ENCODE data around the gene ZNF740. TPM values are rescaled to one million over a fixed set of nuclear protein-coding genes. Genes with fewer than 3 reads are reported as not detected.

ZNF740 gene
- total and polyA plus RNA-seq, 7 experiments from 2014 or later, result 3.6 to 135 (median 45.6) TPM

DNA sequence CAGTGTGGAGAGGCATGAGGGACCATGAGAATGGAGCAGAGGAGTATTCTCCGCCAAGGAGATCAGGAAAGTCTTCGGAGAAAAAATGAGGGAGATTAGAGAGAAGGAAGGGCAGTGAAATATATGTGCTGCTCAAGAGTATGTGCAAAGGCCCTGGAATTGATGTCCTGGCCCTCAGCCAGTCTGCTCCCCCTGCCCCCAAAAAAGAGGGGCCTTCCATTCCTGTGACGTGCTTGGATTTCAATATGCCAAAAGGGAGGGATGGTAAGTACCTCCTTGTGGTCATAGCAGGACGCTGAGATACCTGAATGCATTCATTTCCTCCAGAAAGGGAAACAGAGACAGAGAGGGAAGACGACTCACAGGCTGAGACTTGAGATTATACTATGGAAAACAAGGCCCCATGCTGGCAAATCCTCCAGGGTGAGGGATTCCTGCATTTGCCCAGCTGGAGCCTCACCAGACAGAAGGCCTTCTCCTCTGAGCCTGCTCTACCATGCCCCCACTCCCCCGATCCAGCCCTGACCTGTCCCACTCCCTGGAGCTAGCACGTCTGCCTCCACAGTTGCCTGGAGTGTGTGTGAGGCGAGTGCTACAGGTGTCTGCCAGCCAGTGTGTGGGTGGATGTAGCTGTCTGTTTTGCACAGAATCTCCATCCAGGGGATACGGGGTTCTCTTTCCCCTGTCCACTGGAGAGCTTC, 55.4 kb downstream of the ZNF740 start:
- Mint-ChIP-seq H3K36me3 (peaks cover 0 to under 1% (median 0%) of the 10 kb centered on the region in 5 donors), H3K9me3 (no peaks in the 10 kb centered on the region), H3K27me3 (no peaks in the 10 kb centered on the region), H3K4me3 (peak overlapping the region in 7 of 10 donors; percentile 2 to 74 (median 54)), H3K4me1 (peaks cover 33 to 56% (median 52%) of the 10 kb centered on the region in 7 donors), H3K27ac (peak overlapping the region in 8 of 9 donors; percentile 30 to 77 (median 57))
- no peak overlapping the region for H3K27ac ChIP-seq (ENCODE audit: low read depth, low read length)
- no peaks in the 10 kb centered on the region for H3K36me3 ChIP-seq (ENCODE audit: control insufficient read depth in 2 of 3, insufficient read depth in 3 of 3, low read length in 3 of 3)
- intact Hi-C loops (cut with micrococcal nuclease), result no loop called here
- no peak for ATAC-seq
- peaks cover 40 to 45% of the 10 kb centered on the region in 2 donors for H3K4me1 ChIP-seq (ENCODE audit: control insufficient read depth in 2 of 2, insufficient read depth in 2 of 2, low read length in 2 of 2)
- no peaks in the 10 kb centered on the region for H3K9me3 ChIP-seq (ENCODE audit: control insufficient read depth in 2 of 3, low read length in 3 of 3)
- H3K27me3 ChIP-seq (ENCODE audit: control insufficient read depth in 2 of 2, insufficient read depth in 2 of 2, low read length in 2 of 2), result no peaks in the 10 kb centered on the region
- ChIA-PET CTCF (interaction anchor here (0.9 to 3.0 kb wide), 6 partner anchors 15 to 33 kb away, joined by 3 to 12 read pairs (median 4); a partner anchor contains a TSS), POLR2A (interaction anchor here (0.5 to 1.8 kb wide), 8 partner anchors 8 to 39 kb away, joined by 3 to 5 read pairs (median 4); a partner anchor contains a TSS)
- no peak overlapping the region for H3K4me3 ChIP-seq (ENCODE audit: low read length)
- no peak for DNase-seq

DNA sequence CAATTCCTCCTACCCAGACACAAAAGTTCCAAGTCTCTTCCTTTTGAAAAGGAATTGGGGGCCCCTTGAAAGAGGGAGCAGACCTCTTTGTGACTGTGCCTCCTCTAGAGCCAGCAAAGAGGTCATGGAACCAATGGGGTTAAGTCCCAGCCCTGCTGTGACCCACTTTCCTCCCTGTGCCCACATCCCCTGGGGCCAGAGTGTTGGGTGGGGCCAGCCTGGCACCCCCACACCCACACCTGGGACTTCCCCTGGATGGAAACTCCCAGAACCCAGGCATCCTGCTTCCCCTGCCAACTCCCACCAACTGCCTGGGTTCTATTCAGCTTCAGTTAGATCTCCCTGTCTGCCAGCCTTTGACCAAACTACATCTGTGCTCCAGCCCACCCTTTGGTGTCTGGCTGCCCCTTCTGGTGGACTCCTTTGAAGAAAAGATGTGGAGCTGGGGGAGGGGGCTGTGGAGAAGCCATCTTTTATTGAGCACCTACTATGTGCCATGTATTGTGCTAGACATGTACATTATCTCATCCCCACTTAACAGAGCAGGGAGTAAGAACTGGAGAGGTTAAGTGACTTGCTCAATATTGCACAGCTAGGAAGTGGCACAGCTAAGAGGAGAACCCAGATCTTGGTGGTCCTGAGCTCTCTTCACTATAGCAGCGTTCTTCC, 56.1 kb downstream of the ZNF740 start:
- POLR2A ChIA-PET, result interaction anchor here (0.5 to 1.8 kb wide), 6 partner anchors 9 to 40 kb away, joined by 3 to 5 read pairs (median 4); a partner anchor contains a TSS
- no peaks in the 10 kb centered on the region for H3K9me3 Mint-ChIP-seq
- peaks cover 33 to 51% (median 46%) of the 10 kb centered on the region in 7 donors for H3K4me1 Mint-ChIP-seq
- peak overlapping the region in 7 of 10 donors; percentile 2 to 74 (median 54) for H3K4me3 Mint-ChIP-seq
- peak overlapping the region in 8 of 9 donors; percentile 29 to 77 (median 56) for H3K27ac Mint-ChIP-seq
- Histone ChIP-seq H3K4me1 (ENCODE audit: control insufficient read depth in 2 of 2, insufficient read depth in 2 of 2, low read length in 2 of 2) (peaks cover 35 to 39% of the 10 kb centered on the region in 2 donors), H3K9me3 (ENCODE audit: control insufficient read depth in 2 of 3, low read length in 3 of 3) (no peaks in the 10 kb centered on the region), H3K27ac (ENCODE audit: low read depth, low read length) (no peak overlapping the region), H3K36me3 (ENCODE audit: control insufficient read depth in 2 of 3, insufficient read depth in 3 of 3, low read length in 3 of 3) (no peaks in the 10 kb centered on the region), H3K4me3 (ENCODE audit: low read length) (no peak overlapping the region), H3K27me3 (ENCODE audit: control insufficient read depth in 2 of 2, insufficient read depth in 2 of 2, low read length in 2 of 2) (no peaks in the 10 kb centered on the region)
- intact Hi-C loops (cut with micrococcal nuclease), result no loop called here
- peaks cover 0 to 4% (median 0%) of the 10 kb centered on the region in 5 donors for H3K27me3 Mint-ChIP-seq
- no peaks in the 10 kb centered on the region for H3K36me3 Mint-ChIP-seq
- ATAC-seq, result peak; percentile 74
- DNase-seq, result peak in 2 of 9 donors; percentile 39 to 46
- CTCF ChIA-PET, result interaction anchor here (0.6 to 3.0 kb wide), 7 partner anchors 10 to 54 kb away, joined by 3 to 12 read pairs (median 3); a partner anchor contains a TSS

DNA sequence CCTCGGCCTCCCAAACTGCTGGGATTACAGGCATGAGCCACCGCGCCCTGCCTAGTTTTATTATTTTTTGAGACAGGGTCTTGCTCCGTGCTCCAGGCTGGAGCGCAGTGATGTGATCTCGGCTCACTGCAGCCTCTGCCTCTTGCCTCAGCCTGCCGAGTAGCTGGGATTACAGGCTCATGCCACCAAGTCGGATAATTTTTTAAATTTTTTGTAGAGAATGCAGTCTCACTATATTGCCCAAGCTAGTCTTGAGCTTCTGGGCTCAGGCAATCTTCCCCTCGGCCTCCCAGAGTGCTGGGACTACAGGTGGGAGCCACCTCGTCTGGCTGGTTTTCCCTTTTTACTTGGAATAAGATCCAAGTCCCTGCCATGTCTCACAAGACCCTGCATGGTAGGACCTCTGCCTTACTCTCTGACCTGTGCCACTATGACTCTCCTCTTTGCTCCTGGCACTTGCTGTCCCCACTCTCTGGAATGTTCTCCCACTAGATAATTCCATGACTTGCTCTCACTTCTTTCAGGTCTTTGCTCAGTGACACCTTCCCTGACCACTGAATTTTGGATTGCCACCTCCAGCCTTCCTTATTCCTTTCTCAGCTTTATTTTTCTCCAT, 59.2 kb downstream of the ZNF740 start:
- ATAC-seq (no peak), DNase-seq (no peak)
- ChIA-PET CTCF (interaction anchor here (0.7 to 1.7 kb wide), 3 partner anchors 24 to 108 kb away, joined by 3 to 5 read pairs (median 3); no protein-coding TSS in a partner anchor), POLR2A (no interaction called here)
- Mint-ChIP-seq H3K4me1 (peaks cover 20 to 36% (median 28%) of the 10 kb centered on the region in 7 donors), H3K27me3 (peaks cover 0 to 26% (median 5%) of the 10 kb centered on the region in 5 donors), H3K9me3 (no peaks in the 10 kb centered on the region), H3K36me3 (no peaks in the 10 kb centered on the region), H3K4me3 (no peak overlapping the region), H3K27ac (peak overlapping the region in 2 of 9 donors; percentile 32 to 57)
- Histone ChIP-seq H3K4me3 (ENCODE audit: low read length) (no peak overlapping the region), H3K9me3 (ENCODE audit: control insufficient read depth in 2 of 3, low read length in 3 of 3) (no peaks in the 10 kb centered on the region), H3K27ac (ENCODE audit: low read depth, low read length) (no peak overlapping the region), H3K36me3 (ENCODE audit: control insufficient read depth in 2 of 3, insufficient read depth in 3 of 3, low read length in 3 of 3) (no peaks in the 10 kb centered on the region), H3K27me3 (ENCODE audit: control insufficient read depth in 2 of 2, insufficient read depth in 2 of 2, low read length in 2 of 2) (no peaks in the 10 kb centered on the region), H3K4me1 (ENCODE audit: control insufficient read depth in 2 of 2, insufficient read depth in 2 of 2, low read length in 2 of 2) (peaks cover 15 to 23% of the 10 kb centered on the region in 2 donors)
- intact Hi-C loops (cut with micrococcal nuclease), result no loop called here

GRCh38 chr12:53241623-53242412, 61.3 kb downstream of the ZNF740 start:
- peak overlapping the region in 1 of 9 donors; percentile 39 for H3K27ac Mint-ChIP-seq
- ATAC-seq (no peak), DNase-seq (no peak)
- Histone ChIP-seq H3K36me3 (ENCODE audit: control insufficient read depth in 2 of 3, insufficient read depth in 3 of 3, low read length in 3 of 3) (no peaks in the 10 kb centered on the region), H3K27me3 (ENCODE audit: control insufficient read depth in 2 of 2, insufficient read depth in 2 of 2, low read length in 2 of 2) (no peaks in the 10 kb centered on the region), H3K27ac (ENCODE audit: low read depth, low read length) (no peak overlapping the region), H3K4me1 (ENCODE audit: control insufficient read depth in 2 of 2, insufficient read depth in 2 of 2, low read length in 2 of 2) (peaks cover 2 to 7% of the 10 kb centered on the region in 2 donors), H3K9me3 (ENCODE audit: control insufficient read depth in 2 of 3, low read length in 3 of 3) (no peaks in the 10 kb centered on the region), H3K4me3 (ENCODE audit: low read length) (no peak overlapping the region)
- intact Hi-C loops (cut with micrococcal nuclease), result no loop called here
- no peaks in the 10 kb centered on the region for H3K36me3 Mint-ChIP-seq
- peaks cover 0 to 36% (median 5%) of the 10 kb centered on the region in 5 donors for H3K27me3 Mint-ChIP-seq
- no peak overlapping the region for H3K4me3 Mint-ChIP-seq
- H3K4me1 Mint-ChIP-seq, result peaks cover 4 to 16% (median 10%) of the 10 kb centered on the region in 7 donors
- CTCF ChIA-PET, result interaction anchor here (0.7 to 1.9 kb wide), 3 partner anchors 10 to 27 kb away, joined by 4 to 8 read pairs (median 6); a partner anchor contains a TSS
- H3K9me3 Mint-ChIP-seq, result peaks cover 0 to 4% (median 0%) of the 10 kb centered on the region in 11 donors
- POLR2A ChIA-PET, result interaction anchor here (1.1 to 1.4 kb wide), 3 partner anchors 17 to 30 kb away, joined by 3 to 5 read pairs (median 4); no protein-coding TSS in a partner anchor

DNA sequence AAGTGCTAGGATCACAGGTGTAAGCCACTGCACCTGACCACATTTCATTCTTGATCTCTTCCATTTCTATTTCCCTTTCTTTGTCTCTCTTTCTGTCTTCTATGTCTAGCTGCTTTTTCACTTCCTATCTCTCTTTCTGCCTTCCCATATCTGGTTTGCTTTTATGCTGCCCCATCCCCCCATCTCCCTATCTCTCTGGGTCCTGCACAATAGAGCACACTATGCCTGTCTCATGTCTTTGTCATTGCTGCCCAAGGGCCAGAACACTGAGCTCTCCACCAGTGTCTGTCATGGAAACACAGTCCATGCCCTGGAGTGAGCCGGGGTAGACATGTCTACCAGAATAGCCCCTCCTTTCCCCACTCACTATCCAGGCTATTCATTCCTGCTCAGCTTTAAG, 63.8 kb downstream of the ZNF740 start:
- Mint-ChIP-seq H3K36me3 (no peaks in the 10 kb centered on the region), H3K4me3 (no peak overlapping the region), H3K9me3 (peaks cover 0 to 4% (median 0%) of the 10 kb centered on the region in 11 donors), H3K4me1 (peaks cover 0 to 11% (median 3%) of the 10 kb centered on the region in 7 donors), H3K27ac (peak overlapping the region in 1 of 9 donors; percentile 22), H3K27me3 (peaks cover 0 to 36% (median 5%) of the 10 kb centered on the region in 5 donors)
- H3K27me3 ChIP-seq (ENCODE audit: control insufficient read depth in 2 of 2, insufficient read depth in 2 of 2, low read length in 2 of 2), result no peaks in the 10 kb centered on the region
- intact Hi-C loops (cut with micrococcal nuclease), result no loop called here
- no peaks in the 10 kb centered on the region for H3K9me3 ChIP-seq (ENCODE audit: control insufficient read depth in 2 of 3, low read length in 3 of 3)
- no peak for DNase-seq
- ATAC-seq, result no peak
- no peaks in the 10 kb centered on the region for H3K4me1 ChIP-seq (ENCODE audit: control insufficient read depth in 2 of 2, insufficient read depth in 2 of 2, low read length in 2 of 2)
- POLR2A ChIA-PET, result interaction anchor here (0.7 to 1.9 kb wide), 2 partner anchors 63 to 135 kb away, joined by 3 to 4 read pairs; partner anchors contain the start of genes CSAD and ZNF740
- no peak overlapping the region for H3K4me3 ChIP-seq (ENCODE audit: low read length)
- no peaks in the 10 kb centered on the region for H3K36me3 ChIP-seq (ENCODE audit: control insufficient read depth in 2 of 3, insufficient read depth in 3 of 3, low read length in 3 of 3)
- H3K27ac ChIP-seq (ENCODE audit: low read depth, low read length), result no peak overlapping the region
- CTCF ChIA-PET, result interaction anchor here (1.1 kb wide), 1 partner anchor 9 kb away, joined by 3 read pairs; no protein-coding TSS in a partner anchor
